Loucy (cell line): ENCODE measurements around the gene MICAL3.

ENCODE experiments used
- H2AFZ ChIP-seq: fragments of 200-600 bp; sonication (generic); 2 replicates; pipeline ENCODE4 v1.6.0; 2016; ENCODE audit warnings: antibody characterized with exemption, mild to moderate bottlenecking, low read length, moderate library complexity
- H3F3A ChIP-seq: fragments of 200-600 bp; 2 replicates; pipeline ENCODE4 v1.6.0; 2016; ENCODE audit warnings: antibody characterized with exemption, low read depth, mild to moderate bottlenecking
- H3K27me3 ChIP-seq: fragments of 200-600 bp; sonication (generic); 2 replicates; pipeline ENCODE4 v1.6.1; 2014; ENCODE audit warnings: low read length, mild to moderate bottlenecking; ENCODE audit not compliant: insufficient read depth, poor library complexity, severe bottlenecking
- H3K36me3 ChIP-seq: fragments of 200-600 bp; sonication (generic); 2 replicates; pipeline ENCODE4 v1.6.1; 2016; ENCODE audit warnings: low read length; ENCODE audit not compliant: insufficient read depth
- H3K4me1 ChIP-seq: fragments of 200-600 bp; sonication (generic); 2 replicates; pipeline ENCODE4 v1.5.1; 2014; ENCODE audit warnings: low read length, mild to moderate bottlenecking; ENCODE audit not compliant: insufficient read depth, poor library complexity, severe bottlenecking
- H3K4me2 ChIP-seq: fragments of 200-600 bp; sonication (generic); 2 replicates; pipeline ENCODE4 v1.6.0; 2014; ENCODE audit warnings: antibody characterized with exemption, low read length, low read depth, mild to moderate bottlenecking; ENCODE audit not compliant: poor library complexity, severe bottlenecking
- H3K4me3 ChIP-seq: fragments of 200-600 bp; sonication (generic); 2 replicates; pipeline ENCODE4 v1.5.1; 2014; ENCODE audit warnings: low read length, mild to moderate bottlenecking, mixed read lengths; ENCODE audit not compliant: poor library complexity, severe bottlenecking
- H3K79me2 ChIP-seq: fragments of 200-600 bp; sonication (generic); 2 replicates; pipeline ENCODE4 v1.6.1; 2014; ENCODE audit warnings: low read length; ENCODE audit not compliant: insufficient read depth
- H3K9ac ChIP-seq: fragments of 200-600 bp; sonication (generic); 2 replicates; pipeline ENCODE4 v1.6.0; 2014; ENCODE audit warnings: mild to moderate bottlenecking, low read depth, low read length, moderate library complexity; ENCODE audit not compliant: poor library complexity, severe bottlenecking
- H3K9me2 ChIP-seq: fragments of 200-600 bp; sonication (generic); replicated peaks from 2 replicates; pipeline ENCODE4 v1.6.1; 2016; ENCODE audit warnings: low read depth, low read length, mixed read lengths
- H3K9me3 ChIP-seq: fragments of 200-600 bp; sonication (generic); 2 replicates; pipeline ENCODE4 v1.6.1; 2014; ENCODE audit warnings: mild to moderate bottlenecking, antibody characterized with exemption, low read length, low read depth; ENCODE audit not compliant: insufficient read depth
- H4K20me1 ChIP-seq: fragments of 200-600 bp; sonication (generic); 2 replicates; pipeline ENCODE4 v1.6.0; 2014; ENCODE audit warnings: antibody characterized with exemption, low read length, mild to moderate bottlenecking; ENCODE audit not compliant: insufficient read depth, poor library complexity, severe bottlenecking
- CTCF ChIP-seq: fragments of 200-600 bp; sonication (generic); conservative IDR thresholded peaks from 2 replicates; pipeline ENCODE4 v1.5.1; 2014; ENCODE audit warnings: mild to moderate bottlenecking, antibody characterized with exemption, low read length
- EZH2phosphoT487 ChIP-seq: fragments of 200-600 bp; IDR thresholded peaks from 2 replicates; pipeline ENCODE4 v1.6.1; 2018; ENCODE audit warnings: antibody characterized with exemption, mild to moderate bottlenecking, moderate library complexity, borderline replicate concordance

Gene MICAL3

GRCh38 chr22:17873804-17874203, 150.6 kb downstream of the MICAL3 start:
- H3K36me3 ChIP-seq: peaks cover 48% of the 10 kb centered on the region; the same call in 1 of the 2 replicates
- no peak overlapping the region for H3K4me3 ChIP-seq
- TF ChIP-seq CTCF (no peak), EZH2phosphoT487 (no peak)
- H3K27me3 ChIP-seq: no peaks in the 10 kb centered on the region
- no peak overlapping the region for H3K9ac ChIP-seq
- no peaks in the 10 kb centered on the region for H3K9me2 ChIP-seq
- no peaks in the 10 kb centered on the region for H3K9me3 ChIP-seq
- no peaks in the 10 kb centered on the region for H3F3A ChIP-seq
- H3K79me2 ChIP-seq: no peaks in the 10 kb centered on the region
- H3K4me2 ChIP-seq: no peak overlapping the region
- no peak overlapping the region for H2AFZ ChIP-seq
- H3K4me1 ChIP-seq: peaks cover under 1% of the 10 kb centered on the region
- no peaks in the 10 kb centered on the region for H4K20me1 ChIP-seq

- Histone ChIP-seq H3K4me2 (no peak overlapping the region), H3K4me3 (no peak overlapping the region), H3K79me2 (no peaks in the 10 kb centered on the region), H3K9me3 (no peaks in the 10 kb centered on the region), H3K27me3 (no peaks in the 10 kb centered on the region), H3K36me3 (peaks cover 52% of the 10 kb centered on the region; the same call in 1 of the 2 replicates), H4K20me1 (no peaks in the 10 kb centered on the region), H3K9ac (no peak overlapping the region), H3K9me2 (no peaks in the 10 kb centered on the region), H3F3A (no peaks in the 10 kb centered on the region), H2AFZ (no peak overlapping the region), H3K4me1 (peaks cover 7% of the 10 kb centered on the region)
- TF ChIP-seq CTCF (no peak), EZH2phosphoT487 (no peak)
Observed at GRCh38 chr22:17873116-17873515, 151.2 kb downstream of the MICAL3 start.

- Histone ChIP-seq H3K27me3 (no peaks in the 10 kb centered on the region), H3K36me3 (peaks cover 52% of the 10 kb centered on the region; the same call in 1 of the 2 replicates), H3K9me2 (no peaks in the 10 kb centered on the region), H2AFZ (no peak overlapping the region), H4K20me1 (no peaks in the 10 kb centered on the region), H3F3A (peaks cover 3% of the 10 kb centered on the region; the same call in 1 of the 2 replicates), H3K4me3 (no peak overlapping the region), H3K9me3 (no peaks in the 10 kb centered on the region), H3K4me1 (peaks cover 14% of the 10 kb centered on the region), H3K9ac (no peak overlapping the region), H3K79me2 (no peaks in the 10 kb centered on the region), H3K4me2 (no peak overlapping the region)
- TF ChIP-seq EZH2phosphoT487 (no peak), CTCF (no peak)
Observed at GRCh38 chr22:17872471-17872870, 151.9 kb downstream of the MICAL3 start.
